ENCODE measurements around the gene PRKACB.

The PRKACB gene

GRCh38 chr1:84255582-84255981, 111.5 kb downstream of the PRKACB start:
- Histone ChIP-seq H3K27ac (ENCODE audit: low read length, poor library complexity, severe bottlenecking) (no peak overlapping the region), H3K4me1 (ENCODE audit: control insufficient read depth, insufficient read depth, low read depth, low read length) (peaks cover 5% of the 10 kb centered on the region), H4K91ac (ENCODE audit: low read length) (no peak overlapping the region), H3K9ac (ENCODE audit: low read length) (no peak overlapping the region), H3K4ac (ENCODE audit: low read depth in 1 of 2, low read length in 2 of 2) (no peak overlapping the region), H3K4me3 (ENCODE audit: insufficient read depth in 1 of 2, low read depth in 1 of 2, low read length in 2 of 2) (no peak overlapping the region), H3K4me2 (ENCODE audit: low read length, poor library complexity, severe bottlenecking) (no peak overlapping the region), H4K8ac (ENCODE audit: low read length) (no peak overlapping the region), H2AK5ac (ENCODE audit: low read length, severe bottlenecking) (no peak overlapping the region), H3K9me3 (ENCODE audit: control insufficient read depth, low read length) (peaks cover 7% of the 10 kb centered on the region), H3K23ac (ENCODE audit: low read length in 2 of 2) (no peak overlapping the region), H3K27me3 (ENCODE audit: control insufficient read depth in 1 of 2, insufficient read depth in 1 of 2, low read length in 2 of 2) (peaks cover 0 to 10% of the 10 kb centered on the region in 2 experiments), H3K36me3 (ENCODE audit: control insufficient read depth in 1 of 2, insufficient read depth in 2 of 2, low read depth in 1 of 2, low read length in 2 of 2) (no peaks in the 10 kb centered on the region), H2BK12ac (ENCODE audit: low read length in 2 of 2) (no peak overlapping the region), H3K18ac (ENCODE audit: low read depth in 1 of 2, low read length in 2 of 2) (no peak overlapping the region), H2BK120ac (ENCODE audit: low read depth, low read length) (no peak overlapping the region), H3K14ac (ENCODE audit: low read length in 2 of 2) (no peak overlapping the region), H2AFZ (ENCODE audit: low read depth, low read length) (no peak overlapping the region), H3K79me1 (replicated peaks; ENCODE audit: low read length, poor library complexity, severe bottlenecking) (no peaks in the 10 kb centered on the region), H2BK5ac (ENCODE audit: low read depth, low read length, poor library complexity, severe bottlenecking) (no peak overlapping the region), H2BK15ac (ENCODE audit: low read depth, poor library complexity, severe bottlenecking) (no peak overlapping the region)
- DNase-seq = no peak

DNA sequence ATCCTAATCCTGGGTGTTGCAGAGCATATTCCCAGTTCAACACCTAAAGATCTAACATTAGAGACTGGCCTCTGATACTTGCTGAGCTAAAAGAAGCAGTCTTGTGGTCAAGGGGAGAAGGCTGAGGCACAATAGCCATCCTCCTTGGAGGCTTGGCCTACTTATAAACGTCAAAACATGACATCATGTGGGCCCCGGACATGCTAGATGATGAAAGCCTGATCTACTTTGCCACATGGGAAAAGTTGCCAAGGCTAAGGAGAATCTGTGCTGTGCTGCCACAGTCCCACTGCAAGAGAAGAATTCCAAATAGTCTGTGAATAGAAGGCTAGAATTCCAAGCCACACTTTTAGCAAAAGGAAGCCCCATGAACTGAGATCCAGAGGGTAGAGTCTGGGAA, 113.5 kb downstream of the PRKACB start:
- Histone ChIP-seq H3K4me3 (ENCODE audit: insufficient read depth in 1 of 2, low read depth in 1 of 2, low read length in 2 of 2) (no peak overlapping the region), H3K18ac (ENCODE audit: low read depth in 1 of 2, low read length in 2 of 2) (peak overlapping the region in 1 of 2 experiments; percentile 28), H3K4me1 (ENCODE audit: control insufficient read depth, insufficient read depth, low read depth, low read length) (peaks cover 4% of the 10 kb centered on the region), H2BK120ac (ENCODE audit: low read depth, low read length) (no peak overlapping the region), H3K14ac (ENCODE audit: low read length in 2 of 2) (no peak overlapping the region), H3K27me3 (ENCODE audit: control insufficient read depth in 1 of 2, insufficient read depth in 1 of 2, low read length in 2 of 2) (peaks cover 0 to 10% of the 10 kb centered on the region in 2 experiments), H3K79me1 (replicated peaks; ENCODE audit: low read length, poor library complexity, severe bottlenecking) (no peaks in the 10 kb centered on the region), H2AK5ac (ENCODE audit: low read length, severe bottlenecking) (no peak overlapping the region), H2BK15ac (ENCODE audit: low read depth, poor library complexity, severe bottlenecking) (no peak overlapping the region), H3K9me3 (ENCODE audit: control insufficient read depth, low read length) (no peaks in the 10 kb centered on the region), H3K9ac (ENCODE audit: low read length) (no peak overlapping the region), H4K8ac (ENCODE audit: low read length) (no peak overlapping the region), H3K4me2 (ENCODE audit: low read length, poor library complexity, severe bottlenecking) (no peak overlapping the region), H3K36me3 (ENCODE audit: control insufficient read depth in 1 of 2, insufficient read depth in 2 of 2, low read depth in 1 of 2, low read length in 2 of 2) (no peaks in the 10 kb centered on the region), H3K4ac (ENCODE audit: low read depth in 1 of 2, low read length in 2 of 2) (no peak overlapping the region), H2AFZ (ENCODE audit: low read depth, low read length) (no peak overlapping the region), H3K27ac (ENCODE audit: low read length, poor library complexity, severe bottlenecking) (no peak overlapping the region), H4K91ac (ENCODE audit: low read length) (no peak overlapping the region), H2BK5ac (ENCODE audit: low read depth, low read length, poor library complexity, severe bottlenecking) (no peak overlapping the region), H3K23ac (ENCODE audit: low read length in 2 of 2) (no peak overlapping the region), H2BK12ac (ENCODE audit: low read length in 2 of 2) (no peak overlapping the region)
- WGBS = 79% methylated on average over 2 of the region's 2 CpGs
- DNase-seq = no peak

DNA sequence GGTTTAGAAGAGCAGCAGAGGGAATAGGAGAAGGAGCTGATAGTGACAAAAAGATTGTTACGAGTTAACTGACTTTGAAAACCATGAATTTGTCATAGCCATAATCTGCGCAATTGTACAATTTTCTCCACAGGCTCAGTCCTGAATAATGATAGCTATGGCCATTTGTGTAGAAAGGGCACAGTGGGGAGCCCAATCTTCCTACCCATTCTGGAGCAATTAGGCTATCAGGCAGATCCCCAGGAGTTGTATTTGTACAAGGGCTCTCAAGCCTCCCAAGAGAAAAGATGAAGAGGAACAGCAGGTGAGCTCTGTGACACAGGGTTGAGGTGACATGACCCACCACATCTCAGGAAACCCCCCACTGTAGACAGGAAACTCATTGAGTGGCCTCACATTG, 115.3 kb downstream of the PRKACB start:
- no peaks in the 10 kb centered on the region for H3K79me1 ChIP-seq (replicated peaks; ENCODE audit: low read length, poor library complexity, severe bottlenecking)
- peaks cover 0 to 10% of the 10 kb centered on the region in 2 experiments for H3K27me3 ChIP-seq (ENCODE audit: control insufficient read depth in 1 of 2, insufficient read depth in 1 of 2, low read length in 2 of 2)
- no peaks in the 10 kb centered on the region for H3K36me3 ChIP-seq (ENCODE audit: control insufficient read depth in 1 of 2, insufficient read depth in 2 of 2, low read depth in 1 of 2, low read length in 2 of 2)
- H2BK15ac ChIP-seq (ENCODE audit: low read depth, poor library complexity, severe bottlenecking) = no peak overlapping the region
- no peak overlapping the region for H4K8ac ChIP-seq (ENCODE audit: low read length)
- H3K4me1 ChIP-seq (ENCODE audit: control insufficient read depth, insufficient read depth, low read depth, low read length) = no peaks in the 10 kb centered on the region
- H3K27ac ChIP-seq (ENCODE audit: low read length, poor library complexity, severe bottlenecking) = no peak overlapping the region
- H3K18ac ChIP-seq (ENCODE audit: low read depth in 1 of 2, low read length in 2 of 2) = no peak overlapping the region
- H3K23ac ChIP-seq (ENCODE audit: low read length in 2 of 2) = no peak overlapping the region
- no peak overlapping the region for H3K4me2 ChIP-seq (ENCODE audit: low read length, poor library complexity, severe bottlenecking)
- H2BK12ac ChIP-seq (ENCODE audit: low read length in 2 of 2) = no peak overlapping the region
- H3K9me3 ChIP-seq (ENCODE audit: control insufficient read depth, low read length) = no peaks in the 10 kb centered on the region
- H3K4me3 ChIP-seq (ENCODE audit: insufficient read depth in 1 of 2, low read depth in 1 of 2, low read length in 2 of 2) = no peak overlapping the region
- DNase-seq = no peak
- H2AK5ac ChIP-seq (ENCODE audit: low read length, severe bottlenecking) = no peak overlapping the region
- H2BK5ac ChIP-seq (ENCODE audit: low read depth, low read length, poor library complexity, severe bottlenecking) = no peak overlapping the region
- no peak overlapping the region for H3K14ac ChIP-seq (ENCODE audit: low read length in 2 of 2)
- H2AFZ ChIP-seq (ENCODE audit: low read depth, low read length) = no peak overlapping the region
- WGBS = 100% methylated on average over 1 of the region's 2 CpGs
- H3K9ac ChIP-seq (ENCODE audit: low read length) = no peak overlapping the region
- H4K91ac ChIP-seq (ENCODE audit: low read length) = no peak overlapping the region
- H2BK120ac ChIP-seq (ENCODE audit: low read depth, low read length) = no peak overlapping the region
- no peak overlapping the region for H3K4ac ChIP-seq (ENCODE audit: low read depth in 1 of 2, low read length in 2 of 2)

DNA sequence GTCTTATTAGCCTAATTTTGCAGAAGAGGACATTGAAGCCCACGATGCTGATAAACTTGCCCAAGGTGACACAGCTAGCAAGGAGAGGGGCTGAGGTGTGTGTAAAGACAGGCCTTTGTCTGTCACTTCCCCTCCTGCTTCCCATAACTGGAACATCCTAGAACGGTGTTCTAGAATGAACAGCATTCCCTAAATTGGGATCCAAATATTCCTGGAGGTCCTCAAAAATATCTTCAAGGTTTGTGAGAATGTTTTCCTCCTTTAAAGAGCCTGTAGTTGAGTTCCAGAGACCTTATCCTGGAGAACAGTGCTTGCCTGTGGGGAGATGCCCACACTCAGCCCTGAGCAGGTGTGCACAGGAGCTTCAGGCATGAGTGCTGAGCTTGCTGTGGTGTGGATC, 115.9 kb downstream of the PRKACB start:
- H4K8ac ChIP-seq (ENCODE audit: low read length) = no peak overlapping the region
- H2AFZ ChIP-seq (ENCODE audit: low read depth, low read length) = no peak overlapping the region
- H3K18ac ChIP-seq (ENCODE audit: low read depth in 1 of 2, low read length in 2 of 2) = no peak overlapping the region
- no peak for DNase-seq
- H2AK5ac ChIP-seq (ENCODE audit: low read length, severe bottlenecking) = no peak overlapping the region
- H3K4ac ChIP-seq (ENCODE audit: low read depth in 1 of 2, low read length in 2 of 2) = no peak overlapping the region
- no peak overlapping the region for H2BK15ac ChIP-seq (ENCODE audit: low read depth, poor library complexity, severe bottlenecking)
- H3K4me3 ChIP-seq (ENCODE audit: insufficient read depth in 1 of 2, low read depth in 1 of 2, low read length in 2 of 2) = no peak overlapping the region
- no peak overlapping the region for H3K9ac ChIP-seq (ENCODE audit: low read length)
- no peak overlapping the region for H3K27ac ChIP-seq (ENCODE audit: low read length, poor library complexity, severe bottlenecking)
- H3K4me2 ChIP-seq (ENCODE audit: low read length, poor library complexity, severe bottlenecking) = no peak overlapping the region
- H2BK12ac ChIP-seq (ENCODE audit: low read length in 2 of 2) = no peak overlapping the region
- no peaks in the 10 kb centered on the region for H3K36me3 ChIP-seq (ENCODE audit: control insufficient read depth in 1 of 2, insufficient read depth in 2 of 2, low read depth in 1 of 2, low read length in 2 of 2)
- H3K23ac ChIP-seq (ENCODE audit: low read length in 2 of 2) = no peak overlapping the region
- no peak overlapping the region for H2BK5ac ChIP-seq (ENCODE audit: low read depth, low read length, poor library complexity, severe bottlenecking)
- no peak overlapping the region for H3K14ac ChIP-seq (ENCODE audit: low read length in 2 of 2)
- no peaks in the 10 kb centered on the region for H3K4me1 ChIP-seq (ENCODE audit: control insufficient read depth, insufficient read depth, low read depth, low read length)
- H3K9me3 ChIP-seq (ENCODE audit: control insufficient read depth, low read length) = no peaks in the 10 kb centered on the region
- no peak overlapping the region for H2BK120ac ChIP-seq (ENCODE audit: low read depth, low read length)
- WGBS = 96% methylated on average over 2 of the region's 2 CpGs
- H4K91ac ChIP-seq (ENCODE audit: low read length) = no peak overlapping the region
- peaks cover 0 to 10% of the 10 kb centered on the region in 2 experiments for H3K27me3 ChIP-seq (ENCODE audit: control insufficient read depth in 1 of 2, insufficient read depth in 1 of 2, low read length in 2 of 2)
- H3K79me1 ChIP-seq (replicated peaks; ENCODE audit: low read length, poor library complexity, severe bottlenecking) = no peaks in the 10 kb centered on the region

Data from mesenchymal stem cell (in vitro differentiated cells and primary cell).